ENCODE results near the gene CST11.
"Not testable (repeated sequence)": the region's sequence is repeated elsewhere in the genome, so short reads cannot be mapped to it uniquely, and the experiment has no call there.

CST11 gene, protein sequence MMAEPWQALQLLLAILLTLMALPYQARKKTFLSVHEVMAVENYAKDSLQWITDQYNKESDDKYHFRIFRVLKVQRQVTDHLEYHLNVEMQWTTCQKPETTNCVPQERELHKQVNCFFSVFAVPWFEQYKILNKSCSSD

DNA sequence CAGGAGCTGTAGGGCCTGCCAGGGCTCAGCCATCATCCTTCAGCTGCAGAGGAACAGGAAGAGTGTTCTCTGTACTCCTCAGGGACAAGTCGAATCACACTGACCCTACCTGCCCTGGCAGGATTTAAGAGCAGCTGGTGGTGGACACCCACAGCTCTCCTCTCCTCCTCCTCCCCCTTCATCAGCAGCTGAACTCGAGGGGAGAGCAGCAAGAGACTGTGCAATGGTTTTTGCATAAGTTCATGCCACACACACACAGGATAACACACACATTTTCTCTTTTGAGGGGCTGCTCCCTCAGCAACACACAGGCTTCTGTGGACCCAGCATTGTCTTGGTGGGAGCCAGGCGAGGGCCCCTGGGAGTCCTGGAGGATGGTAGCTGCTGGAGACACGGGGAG is at the start of gene CST11:
TSS of gene CST11 (minus strand) at position 101 of the 400 bp plus-strand sequence. CDS start at position 36, 65 bp downstream.
- no peak for ATAC-seq

DNA sequence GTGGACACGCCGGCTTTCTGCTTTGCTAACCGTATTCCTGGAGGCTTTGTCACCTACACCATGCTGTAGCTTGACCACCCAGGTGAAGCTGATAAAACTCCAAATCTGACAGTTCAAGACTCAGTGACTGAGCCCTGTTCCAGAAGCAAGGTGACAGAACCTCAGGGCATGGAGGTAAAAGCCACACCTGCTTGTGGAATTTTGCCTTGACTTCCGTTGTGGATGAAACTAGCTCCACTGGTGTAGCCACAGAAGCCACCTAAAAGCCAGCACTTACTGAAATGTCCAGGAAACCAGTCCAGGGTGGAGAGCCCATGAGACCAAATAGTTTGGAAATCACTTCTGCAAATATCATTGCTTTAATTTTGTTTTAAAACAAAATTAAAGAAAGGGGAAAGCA is 49.2 kb upstream of the CST11 start:
- no peak for ATAC-seq

DNA sequence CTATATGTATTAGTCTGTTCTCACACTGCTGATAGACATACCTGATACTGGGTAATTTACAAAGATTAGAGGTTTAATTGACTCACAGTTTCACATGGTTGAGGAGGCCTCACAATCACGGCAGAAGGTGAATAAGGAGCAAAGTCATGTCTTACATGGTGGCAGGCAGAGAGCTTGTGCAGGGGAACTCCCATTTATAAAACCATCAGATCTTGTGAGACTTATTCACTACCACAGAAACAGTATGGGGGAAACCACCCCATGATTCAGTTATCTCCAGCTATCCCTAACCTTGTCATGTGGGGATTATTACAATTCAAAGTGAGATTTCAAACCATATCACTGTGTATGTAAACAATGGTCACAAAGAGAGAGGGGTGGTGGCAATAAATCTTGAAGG is 44.9 kb upstream of the CST11 start:
- ATAC-seq: peak; percentile 87 to 93

DNA sequence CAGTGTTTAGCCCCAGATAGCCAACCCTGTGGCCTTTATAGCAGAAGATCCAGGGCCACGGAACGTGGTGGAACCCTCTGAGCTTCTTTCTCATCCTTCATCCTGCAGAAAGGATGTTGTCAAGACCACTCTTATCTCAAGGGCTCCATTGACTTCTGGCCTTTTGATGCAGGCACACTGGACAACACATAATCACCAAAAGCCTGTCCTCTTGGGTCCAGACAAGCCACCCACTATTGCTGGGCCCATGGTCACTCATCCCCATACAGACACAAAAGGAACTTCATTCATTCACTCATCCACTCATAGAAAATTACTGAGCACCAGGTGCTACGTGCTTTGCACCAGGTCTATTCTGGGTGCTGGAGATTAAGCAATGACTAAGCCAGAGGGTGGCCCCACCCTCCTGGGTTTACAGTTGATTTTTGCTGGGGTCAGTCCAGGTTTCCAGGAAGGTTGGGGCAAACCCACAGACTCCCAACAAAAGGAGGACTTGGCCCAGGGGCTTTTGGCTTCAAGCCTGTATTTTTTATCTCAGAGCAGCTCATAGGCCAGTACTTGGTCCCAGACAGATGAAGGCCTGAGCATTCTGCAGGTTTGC is 40.6 kb upstream of the CST11 start:
- no peak for ATAC-seq

GRCh38 chr20:23492292-23492691 is 39.6 kb upstream of the CST11 start:
- ATAC-seq: peak; percentile 48 to 63

DNA sequence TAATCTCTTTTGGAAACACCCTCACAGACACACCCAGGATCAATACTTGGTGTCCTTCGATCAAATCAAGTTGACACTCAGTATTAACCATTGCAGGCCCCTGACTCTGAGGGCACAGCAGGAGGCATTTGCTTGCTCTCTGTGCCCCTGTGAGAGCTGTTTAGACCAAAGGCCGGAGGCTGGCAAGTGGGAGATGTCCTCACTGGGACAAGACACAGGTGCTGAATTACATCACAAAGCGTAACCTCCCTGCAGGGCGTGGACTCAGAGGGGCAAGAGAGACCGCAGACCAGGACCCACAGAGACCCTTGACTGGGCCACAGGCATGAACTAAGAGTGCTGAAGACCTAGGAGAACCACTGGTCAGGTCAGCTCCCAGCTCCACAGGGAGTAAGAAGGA is 38.1 kb upstream of the CST11 start, which contains the start of gene CST8:
TSS of gene CST8 (plus strand) at position 301 of the 400 bp plus-strand sequence. CDS start 551 bp downstream, outside the sequence.
- ATAC-seq: no peak

GRCh38 chr20:23488996-23489395 is 36.3 kb upstream of the CST11 start:
- ATAC-seq: no peak

DNA sequence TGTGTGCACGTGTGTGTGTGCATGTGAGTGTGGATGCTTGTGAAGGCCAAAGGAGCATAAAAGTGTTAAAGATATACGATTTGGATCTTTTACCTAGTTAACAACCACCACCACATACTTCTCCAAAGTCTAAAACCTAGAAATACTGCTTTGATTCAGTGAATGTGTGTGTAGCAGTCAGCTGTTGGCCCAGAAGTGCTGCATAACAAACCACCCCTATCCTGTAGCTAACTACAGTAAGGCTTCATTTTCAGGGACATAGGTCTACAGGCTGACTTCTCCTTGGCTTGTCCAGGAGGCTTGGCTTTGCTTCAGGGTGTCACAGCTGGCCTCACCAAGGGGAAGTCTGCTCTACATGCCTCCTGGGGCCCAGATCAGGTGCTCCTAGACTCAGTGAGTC is 35.8 kb upstream of the CST11 start:
- no peak for ATAC-seq

GRCh38 chr20:23484081-23484480 is 31.4 kb upstream of the CST11 start:
- ATAC-seq: no peak

DNA sequence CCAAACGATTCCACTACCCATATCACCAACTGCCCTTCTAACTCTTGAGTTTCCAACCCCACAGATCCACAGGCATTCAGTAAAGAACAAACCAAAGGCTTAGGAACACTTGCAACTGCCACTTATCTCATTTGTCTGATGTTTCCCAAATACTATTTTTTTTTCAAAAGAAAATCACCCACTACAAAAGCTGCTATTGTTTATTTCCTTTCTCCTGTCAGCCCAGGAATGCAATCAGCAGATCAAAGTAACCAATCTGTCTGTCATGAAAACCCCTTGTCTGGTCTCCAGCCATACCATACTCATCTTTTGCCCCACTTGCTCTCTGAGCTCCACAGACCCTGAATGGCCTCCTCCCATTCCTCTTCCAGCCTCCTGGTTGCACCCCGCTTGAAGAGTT is 29.5 kb upstream of the CST11 start:
- ATAC-seq: no peak

DNA sequence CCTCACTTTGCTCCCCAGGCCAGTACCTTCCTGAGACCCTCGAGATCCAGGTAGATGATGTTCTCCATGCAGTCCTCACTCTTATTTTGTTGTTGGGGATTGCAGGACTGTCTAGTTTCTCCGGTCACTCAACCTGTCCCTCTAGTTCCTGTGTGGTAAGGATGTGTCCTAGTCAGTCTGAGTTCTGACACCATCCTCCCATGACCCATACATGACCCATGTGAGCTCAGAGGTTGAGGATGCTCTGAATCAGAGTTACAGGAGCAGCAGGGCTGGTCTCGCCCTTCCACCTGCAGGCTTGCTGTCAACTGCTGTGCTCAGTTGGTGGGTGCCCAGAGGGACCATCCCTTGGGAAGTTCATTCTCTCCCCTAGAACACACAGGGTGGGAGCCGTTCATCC is 26.4 kb upstream of the CST11 start:
- ATAC-seq: no peak

DNA sequence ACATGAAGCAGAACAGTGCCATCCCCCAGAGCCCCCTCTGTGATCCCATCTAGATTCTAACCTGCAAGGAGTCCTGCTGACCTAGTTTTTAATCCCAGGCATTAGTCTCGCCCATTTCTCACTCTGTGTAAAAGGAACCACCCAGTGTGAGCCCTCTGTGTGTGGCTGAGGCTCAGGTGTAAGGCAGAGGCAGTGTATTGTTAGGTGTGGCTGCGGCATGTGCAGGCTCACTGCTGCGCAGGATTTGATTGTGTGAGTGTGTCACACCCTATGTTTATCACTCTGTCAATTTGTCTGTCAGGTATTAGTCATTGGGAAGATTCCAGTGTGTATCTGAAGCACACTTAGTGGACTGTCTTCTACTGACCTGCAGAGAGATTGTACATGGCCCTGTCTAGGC is 24.5 kb upstream of the CST11 start:
- no peak for ATAC-seq

DNA sequence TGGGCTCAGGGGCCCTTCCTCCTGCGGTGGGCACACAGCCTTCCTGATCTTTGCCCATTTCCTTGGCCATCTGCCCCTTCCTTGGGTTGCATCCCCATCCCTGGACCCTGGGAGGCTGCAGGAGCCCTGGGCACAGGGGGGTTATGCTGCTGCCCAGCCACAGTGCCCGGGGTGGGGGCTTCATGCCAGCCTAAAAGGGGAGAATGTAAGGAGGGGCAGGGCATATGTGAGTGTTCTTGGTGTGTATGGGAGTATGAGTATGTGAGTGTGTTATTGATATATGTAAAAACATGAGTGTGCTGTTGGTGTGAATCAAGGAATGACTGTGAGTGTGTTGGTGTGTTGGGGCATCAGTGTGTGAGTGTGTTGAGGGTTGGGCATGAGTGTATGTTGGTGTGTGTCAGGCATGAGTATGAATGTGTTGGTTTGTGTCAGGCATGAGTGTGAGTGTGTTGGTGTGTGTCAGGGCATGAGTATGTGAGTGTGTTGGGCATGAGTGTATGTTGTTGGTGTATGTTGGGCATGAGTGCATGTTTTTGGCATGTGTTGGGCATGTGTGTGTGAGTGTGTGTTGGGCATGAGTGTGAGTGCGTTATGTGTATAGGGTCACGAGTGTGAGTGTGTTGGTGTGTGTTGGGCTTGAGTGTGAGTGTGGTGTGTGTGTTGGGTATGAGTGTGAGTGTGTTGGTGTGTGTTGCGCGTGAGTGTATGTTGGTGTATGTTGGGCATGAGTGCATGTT is 23.5 kb upstream of the CST11 start:
- ATAC-seq: no peak

DNA sequence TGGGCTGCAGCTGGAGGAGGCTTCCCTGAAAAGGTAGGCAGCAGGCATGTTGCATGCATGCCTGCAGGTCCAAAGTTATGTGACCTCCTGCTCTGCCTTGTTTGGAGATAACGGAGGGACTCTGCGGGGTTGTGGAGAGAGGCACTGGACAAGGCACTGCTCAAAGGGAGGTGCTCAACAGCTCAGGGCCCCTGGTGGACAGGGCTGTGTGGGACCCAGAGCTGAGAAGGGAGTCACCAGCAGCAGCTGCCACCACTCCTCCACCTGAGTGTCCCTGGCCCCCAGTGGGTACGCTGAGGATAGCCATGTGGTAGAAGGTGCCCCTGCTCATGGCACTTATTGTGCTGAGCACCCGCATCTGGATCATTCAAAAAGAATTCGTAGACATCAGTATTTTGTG is 22.7 kb upstream of the CST11 start:
- no peak for ATAC-seq

GRCh38 chr20:23473293-23473692 is 20.6 kb upstream of the CST11 start:
- not testable (repeated sequence) for ATAC-seq

- ATAC-seq: not testable (repeated sequence)
Measured at GRCh38 chr20:23472306-23472705, 19.6 kb upstream of the CST11 start.

- not testable (repeated sequence) for ATAC-seq
Measured at GRCh38 chr20:23466961-23467360, 14.3 kb upstream of the CST11 start.

GRCh38 chr20:23461180-23461579 is 8.5 kb upstream of the CST11 start:
- no peak for ATAC-seq

- ATAC-seq: no peak
Measured at GRCh38 chr20:23459461-23460150, 6.9 kb upstream of the CST11 start.

DNA sequence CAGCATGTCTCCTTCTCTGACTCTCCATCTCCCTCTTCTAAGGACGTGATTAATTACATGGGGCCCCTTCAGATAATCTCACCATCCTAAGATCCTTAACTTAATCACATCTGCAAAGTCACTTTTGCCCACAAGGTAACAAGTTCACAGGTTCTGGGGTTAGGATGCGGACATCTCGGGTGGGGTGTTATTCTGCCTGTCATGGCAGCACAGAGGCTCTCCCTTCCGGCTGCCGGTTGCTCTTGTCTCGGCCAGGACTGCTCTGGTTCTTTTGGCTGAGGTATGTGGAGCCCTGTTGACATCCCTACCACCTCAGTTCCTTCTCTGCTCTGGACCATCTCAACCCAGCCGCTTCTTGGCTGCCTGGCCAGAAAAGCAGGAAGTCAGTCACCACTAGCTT is 4.2 kb upstream of the CST11 start:
- ATAC-seq: no peak

DNA sequence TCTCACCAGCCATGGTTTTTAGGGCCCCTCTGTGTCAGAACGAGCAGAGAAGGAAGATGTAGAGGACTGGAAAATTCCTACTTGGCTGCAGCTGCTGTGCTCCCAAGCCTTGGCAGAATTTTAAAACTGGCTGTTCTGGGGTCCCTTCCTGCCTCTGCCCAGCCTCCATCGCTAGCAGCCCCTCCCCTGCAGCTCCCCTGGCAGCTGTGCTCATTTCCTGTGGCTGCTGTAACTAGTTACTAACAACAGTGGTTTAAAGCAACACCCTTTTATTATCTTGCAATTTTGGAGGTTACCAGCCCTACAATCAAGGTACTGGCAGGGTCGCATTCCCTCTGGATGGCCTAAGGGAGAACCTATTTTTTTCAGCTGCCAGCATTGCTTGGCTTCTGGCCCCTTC is 3.7 kb upstream of the CST11 start:
- no peak for ATAC-seq

DNA sequence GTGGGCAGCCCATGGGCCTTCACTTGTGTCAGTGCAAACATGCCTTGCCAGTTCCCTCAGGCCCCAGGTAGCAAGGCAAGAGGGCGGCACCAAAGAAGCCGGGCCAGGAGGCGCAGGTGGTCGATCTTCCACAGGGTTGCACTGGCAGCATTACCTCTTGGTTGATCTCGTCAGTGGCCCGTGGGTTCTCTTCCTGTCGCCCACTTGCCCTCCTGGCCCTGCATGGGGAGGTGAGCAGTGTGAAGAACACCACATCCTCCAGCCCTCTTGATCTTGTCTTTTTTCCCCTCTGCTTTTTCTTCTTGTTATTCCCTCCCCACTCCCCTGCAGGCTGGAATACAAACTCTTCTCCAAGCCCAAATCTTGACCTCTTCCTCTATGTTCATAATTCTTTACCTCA is 3.0 kb upstream of the CST11 start:
- no peak for ATAC-seq

GRCh38 chr20:23454816-23455215 is 2.1 kb upstream of the CST11 start:
- ATAC-seq: no peak
